ENCODE data around the gene TMEM59. TPM values are rescaled to one million over a fixed set of nuclear protein-coding genes. Genes with fewer than 3 reads are reported as not detected.
"Not testable (repeated sequence)": the region's sequence is repeated elsewhere in the genome, so short reads cannot be mapped to it uniquely, and the experiment has no call there.

Gene TMEM59
- total and polyA plus RNA-seq, 10 donors = 73.1 to 295 (median 223) TPM

GRCh38 chr1:54096877-54097240 is 43.9 kb upstream of the TMEM59 start:
- intact Hi-C loops (cut with DNase I; ENCODE audit: low total_unique reads) = no loop called here
- Histone ChIP-seq H3K27me3 (replicated peaks in 1 of 7) (no peaks in the 10 kb centered on the region), H3K27ac (peak overlapping the region in 7 of 8 donors; percentile 67 to 83 (median 79)), H3K36me3 (peaks cover 0 to 55% (median 12%) of the 10 kb centered on the region in 6 donors), H3K9me3 (no peaks in the 10 kb centered on the region), H3K4me3 (peak overlapping the region in 2 of 8 donors; percentile 6 to 22), H3K4me1 (peaks cover 5 to 50% (median 27%) of the 10 kb centered on the region in 6 donors)
- no peak for DNase-seq
- 49 to 63% (median 54%) methylated on average over 7 of the region's 7 CpGs for WGBS, 5 donors
- TF ChIP-seq POLR2A (IDR thresholded peaks at IDR 0.05) = no peak
- TF ChIP-seq POLR2AphosphoS5 (IDR thresholded peaks at IDR 0.05) = no peak
- no peak for TF ChIP-seq CTCF (IDR thresholded peaks at IDR 0.05 in 8 of 11, conservative IDR thresholded peaks at IDR 0.05 in 3 of 11)

GRCh38 chr1:54096227-54096876 is 43.3 kb upstream of the TMEM59 start:
- peaks cover 0 to 50% (median 13%) of the 10 kb centered on the region in 6 donors for H3K36me3 ChIP-seq
- no peak for DNase-seq
- intact Hi-C loops (cut with DNase I; ENCODE audit: low total_unique reads) = no loop called here
- H3K4me3 ChIP-seq = peak overlapping the region in 3 of 8 donors; percentile 6 to 22 (median 11)
- WGBS, 5 donors = 44 to 68% (median 51%) methylated on average over 25 of the region's 25 CpGs
- peaks cover 5 to 50% (median 27%) of the 10 kb centered on the region in 6 donors for H3K4me1 ChIP-seq
- peak overlapping the region in 7 of 8 donors; percentile 67 to 83 (median 79) for H3K27ac ChIP-seq
- no peaks in the 10 kb centered on the region for H3K9me3 ChIP-seq
- H3K27me3 ChIP-seq (replicated peaks in 1 of 7) = no peaks in the 10 kb centered on the region
- TF ChIP-seq POLR2A (IDR thresholded peaks at IDR 0.05) = no peak
- TF ChIP-seq CTCF (IDR thresholded peaks at IDR 0.05 in 8 of 11, conservative IDR thresholded peaks at IDR 0.05 in 3 of 11) = no peak
- TF ChIP-seq POLR2AphosphoS5 (IDR thresholded peaks at IDR 0.05) = no peak

GRCh38 chr1:54095546-54096226 is 42.7 kb upstream of the TMEM59 start:
- peaks cover 0 to 49% (median 14%) of the 10 kb centered on the region in 6 donors for H3K36me3 ChIP-seq
- H3K4me1 ChIP-seq = peaks cover 5 to 50% (median 27%) of the 10 kb centered on the region in 6 donors
- no peaks in the 10 kb centered on the region for H3K9me3 ChIP-seq
- no peak for DNase-seq
- intact Hi-C loops (cut with DNase I; ENCODE audit: low total_unique reads) = no loop called here
- TF ChIP-seq CTCF (IDR thresholded peaks at IDR 0.05 in 8 of 11, conservative IDR thresholded peaks at IDR 0.05 in 3 of 11) (no peak), POLR2AphosphoS5 (IDR thresholded peaks at IDR 0.05) (peak in 1 of 3 donors; percentile 68)
- H3K27ac ChIP-seq = peak overlapping the region in 7 of 8 donors; percentile 67 to 83 (median 79)
- WGBS, 5 donors = 25 to 39% (median 33%) methylated on average over 8 of the region's 8 CpGs
- peak overlapping the region in 2 of 8 donors; percentile 11 to 22 for H3K4me3 ChIP-seq
- no peaks in the 10 kb centered on the region for H3K27me3 ChIP-seq (replicated peaks in 1 of 7)

- 48 to 100% (median 55%) methylated on average over 1 of the region's 1 CpG for WGBS, 5 donors
- DNase-seq; intact Hi-C loops (cut with DNase I; ENCODE audit: low total_unique reads); H3K27me3 ChIP-seq (replicated peaks in 1 of 7); H3K9me3 ChIP-seq; H3K4me3 ChIP-seq: not testable (repeated sequence)
- peaks cover 0 to 57% (median 15%) of the 10 kb centered on the region in 6 donors for H3K36me3 ChIP-seq
- H3K4me1 ChIP-seq = peaks cover 5 to 46% (median 27%) of the 10 kb centered on the region in 6 donors
- peak overlapping the region; percentile 14 to 83 (median 78) for H3K27ac ChIP-seq
Measured at GRCh38 chr1:54094730-54095105, 41.7 kb upstream of the TMEM59 start.

Data from spleen (tissue), 11 donors.